Suppressor macrophage treated with lipopolysaccharide for 1 hour (primary cell): Measurements from ENCODE around the gene NR4A2.
"Not testable (repeated sequence)": the region's sequence is repeated elsewhere in the genome, so short reads cannot be mapped to it uniquely, and the experiment has no call there.

Source experiments
- DNase-seq, 3 donors: peaks; one replicate each; pipeline ENCODE4 v3.0.0-alpha.2; 2020 to 2022

NR4A2 gene

GRCh38 chr2:156320486-156321098, 11.9 kb downstream of the NR4A2 start:
- DNase-seq = peak; percentile 31 to 53 (median 45)

- DNase-seq = peak in 1 of 3 donors; percentile 33
Measured at GRCh38 chr2:156319811-156320485, 12.6 kb downstream of the NR4A2 start.

GRCh38 chr2:156317631-156318030, 14.9 kb downstream of the NR4A2 start:
- no peak for DNase-seq

- DNase-seq = no peak
Measured at GRCh38 chr2:156311976-156312375, 20.5 kb downstream of the NR4A2 start.

DNA sequence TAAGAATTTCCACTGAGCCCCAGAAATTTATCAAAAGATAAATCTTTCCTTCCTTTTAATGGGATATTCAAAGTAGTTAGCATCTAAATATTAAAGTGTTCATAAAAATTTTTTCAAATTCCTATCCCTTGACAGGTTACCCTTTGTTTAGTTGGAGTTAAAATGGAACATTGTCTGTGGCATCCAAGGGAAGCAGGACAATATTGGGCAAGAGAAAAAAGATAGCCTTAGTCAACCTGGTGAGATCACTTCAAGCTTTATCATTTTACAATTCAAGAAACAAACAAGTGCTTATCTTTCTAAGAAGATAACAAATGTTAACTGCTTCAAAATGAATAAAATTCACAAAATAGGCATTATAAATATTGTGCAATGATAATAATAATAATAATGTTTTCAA, 21.7 kb downstream of the NR4A2 start:
- DNase-seq = no peak

DNA sequence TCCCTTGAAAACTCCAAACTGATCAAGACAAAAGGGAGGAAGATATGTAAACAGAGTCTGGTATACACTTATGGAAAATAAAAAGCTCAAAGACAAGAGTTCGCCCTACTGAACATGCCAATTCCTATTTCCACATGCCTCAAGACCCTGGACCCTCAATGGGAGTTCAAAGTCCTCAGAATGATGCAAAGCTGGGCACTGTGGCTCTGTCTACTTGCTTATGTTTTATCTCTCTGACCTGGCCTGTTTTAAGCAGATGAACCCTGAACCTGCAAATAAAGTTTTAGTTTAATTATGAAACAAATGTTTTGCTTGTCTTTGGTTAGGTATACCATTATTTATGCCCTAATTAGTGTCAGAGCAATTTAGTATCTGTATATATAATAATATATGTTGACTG, 22.6 kb downstream of the NR4A2 start:
- DNase-seq = no peak

GRCh38 chr2:156309167-156309566, 23.4 kb downstream of the NR4A2 start:
- peak; percentile 50 to 66 (median 56) for DNase-seq

DNA sequence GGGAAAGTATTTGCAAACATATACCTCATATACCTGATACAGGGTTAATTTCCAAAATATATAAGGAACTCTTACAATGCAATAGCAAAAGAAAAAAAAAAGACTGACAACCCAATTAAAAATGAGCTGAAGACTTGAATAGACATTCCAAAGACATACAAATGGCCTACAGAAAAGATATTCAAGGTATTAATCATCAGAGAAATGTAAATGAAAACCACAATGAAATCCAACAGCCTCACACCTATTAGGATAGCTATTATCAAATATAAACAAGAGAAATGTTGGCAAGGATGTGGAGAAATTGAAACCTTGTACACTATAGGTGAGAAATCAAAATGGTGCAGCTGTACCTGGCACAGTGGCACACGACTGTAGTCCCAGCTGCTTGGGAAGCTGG, 25.7 kb downstream of the NR4A2 start:
- no peak for DNase-seq

DNA sequence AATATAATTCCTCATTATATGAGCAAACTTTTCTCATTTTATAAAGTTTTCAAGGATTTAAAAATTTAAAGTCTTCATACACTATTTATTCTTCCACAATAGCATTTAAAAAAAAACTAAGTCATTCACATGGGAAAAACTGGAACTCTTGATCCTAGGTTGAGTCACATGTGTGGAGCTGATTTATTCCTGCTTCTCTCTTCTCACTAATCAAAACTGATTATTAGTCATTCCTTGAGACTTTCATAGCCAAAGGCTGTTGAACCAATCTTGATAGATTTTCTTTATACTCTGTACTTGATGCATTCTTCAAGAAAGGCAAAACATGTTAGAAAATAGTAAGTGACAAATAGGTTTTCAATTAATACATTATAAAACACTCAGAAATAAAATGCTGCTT, 27.4 kb downstream of the NR4A2 start:
- no peak for DNase-seq

DNA sequence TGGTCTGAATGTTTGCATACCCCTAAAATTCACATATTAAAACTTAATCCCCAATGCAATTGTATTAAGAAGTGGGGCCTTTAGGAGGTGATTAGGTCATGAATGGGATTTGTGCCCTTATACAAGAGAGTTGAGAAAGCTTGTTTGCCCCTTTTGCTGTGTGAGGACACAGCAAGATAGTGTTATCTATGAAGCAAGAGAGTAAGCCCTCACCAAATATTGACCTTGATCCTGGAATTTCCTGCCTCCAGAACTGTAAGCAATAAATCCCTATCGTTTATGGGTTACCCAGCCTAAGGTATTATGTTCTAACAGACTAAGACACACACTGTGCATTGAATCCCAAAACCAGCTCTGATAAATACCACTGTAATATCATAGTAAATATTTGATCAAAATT, 32.2 kb downstream of the NR4A2 start:
- no peak for DNase-seq

DNA sequence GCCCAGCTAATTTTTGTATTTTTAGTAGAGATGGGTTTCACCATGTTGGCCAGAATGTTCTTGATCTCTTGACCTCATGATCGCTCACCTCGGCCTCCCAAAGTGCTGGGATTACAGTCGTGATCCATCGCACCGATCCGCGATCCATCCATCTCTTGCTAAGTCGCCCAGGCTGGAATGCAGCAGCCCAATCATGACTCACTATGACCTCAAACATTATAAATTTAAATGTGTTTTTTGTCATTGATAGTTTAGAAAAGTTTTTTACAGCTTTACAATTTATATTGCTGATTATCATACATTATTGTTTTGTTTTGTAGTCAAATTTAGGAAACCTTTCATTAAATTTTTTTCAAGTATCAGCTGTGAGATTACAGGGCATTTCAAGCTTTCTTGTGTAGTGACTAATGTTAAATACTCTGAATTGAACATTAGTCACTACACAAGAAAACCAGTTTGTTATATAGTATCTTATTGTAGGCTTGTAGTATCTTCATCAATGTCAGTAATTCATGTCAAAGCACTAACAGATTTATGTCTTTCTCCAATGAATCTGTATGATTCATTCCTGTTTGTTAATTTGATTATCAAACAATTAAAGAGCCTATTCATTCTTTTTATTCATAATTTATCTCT, 37.5 kb downstream of the NR4A2 start:
- no peak for DNase-seq

DNA sequence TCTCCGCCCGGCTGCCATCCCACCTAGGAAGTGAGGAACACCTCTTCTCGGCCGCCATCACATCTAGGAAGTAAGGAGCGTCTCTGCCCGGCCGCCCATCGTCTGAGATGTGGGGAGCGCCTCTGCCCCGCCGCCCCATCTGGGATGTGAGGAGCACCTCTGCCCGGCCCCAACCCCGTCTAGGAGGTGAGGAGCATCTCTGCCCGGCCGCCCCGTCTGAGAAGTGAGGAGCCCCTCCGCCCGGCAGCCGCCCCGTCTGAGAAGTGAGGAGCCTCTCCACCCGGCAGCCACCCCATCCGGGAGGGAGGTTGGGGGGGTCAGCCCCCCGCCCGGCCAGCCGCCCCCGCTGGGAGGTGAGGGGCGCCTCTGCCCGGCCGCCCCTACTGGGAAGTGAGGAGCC, 39.1 kb downstream of the NR4A2 start:
- DNase-seq = not testable (repeated sequence)

GRCh38 chr2:156279446-156280150, 52.9 kb downstream of the NR4A2 start:
- no peak for DNase-seq
